Measurements from ENCODE around the gene FAAH.

GRCh38 chr1:46459315-46459714 lies 65.2 kb downstream of the FAAH start:
- TF ChIP-seq CTCF (IDR thresholded peaks at IDR 0.05; ENCODE audit: low read depth, low read length): no peak
- TF ChIP-seq EZH2phosphoT487 (IDR thresholded peaks at IDR 0.05; ENCODE audit: low read depth): no peak
